GM23338 (cell line): Measurements from ENCODE around the gene PLD6. TPM values are rescaled to one million over a fixed set of nuclear protein-coding genes. Genes with fewer than 3 reads are reported as not detected.

Source experiments
- ATAC-seq: fragments of 200-7000 bp; cut with Tn5 transposase; 3 replicates; pipeline ENCODE4 v1.9.1; 2020
- DNase-seq: peaks from one replicate; pipeline ENCODE4 v3.0.0-alpha.2; 2015; ENCODE audit warnings: low spot score
- H2AFZ ChIP-seq: fragments of 200-600 bp; sonication (generic); 2 replicates; pipeline ENCODE4 v1.8.0; 2016; ENCODE audit warnings: antibody characterized with exemption, mild to moderate bottlenecking, moderate library complexity
- H3F3A ChIP-seq: fragments of 200-600 bp; sonication (generic); replicated peaks from 2 replicates; pipeline ENCODE4 v1.8.0; 2017; ENCODE audit warnings: antibody characterized with exemption, mixed run types, low read depth
- H3K27ac ChIP-seq: fragments of 200-600 bp; sonication (generic); 2 replicates; pipeline ENCODE4 v1.6.1; 2016; ENCODE audit warnings: low read depth
- H3K27me3 ChIP-seq: fragments of 200-600 bp; sonication (generic); 2 replicates; pipeline ENCODE4 v1.8.0; 2016; ENCODE audit warnings: mild to moderate bottlenecking, mixed run types, moderate library complexity; ENCODE audit not compliant: insufficient read depth
- H3K36me3 ChIP-seq: fragments of 200-600 bp; sonication (generic); 2 replicates; pipeline ENCODE4 v1.8.0; 2016; ENCODE audit warnings: mild to moderate bottlenecking; ENCODE audit not compliant: insufficient read depth
- H3K4me1 ChIP-seq: fragments of 200-600 bp; sonication (generic); 2 replicates; pipeline ENCODE4 v1.8.0; 2016; ENCODE audit warnings: mild to moderate bottlenecking, moderate library complexity; ENCODE audit not compliant: insufficient read depth
- H3K4me2 ChIP-seq: fragments of 200-600 bp; sonication (generic); 2 replicates; pipeline ENCODE4 v1.7.1; 2017; ENCODE audit warnings: mixed run types
- H3K4me3 ChIP-seq: fragments of 200-600 bp; sonication (generic); 2 replicates; pipeline ENCODE4 v1.6.1; 2016; ENCODE audit warnings: mixed run types
- H3K79me2 ChIP-seq: fragments of 200-600 bp; sonication (generic); replicated peaks from 2 replicates; pipeline ENCODE4 v1.8.0; 2017; ENCODE audit warnings: mild to moderate bottlenecking; ENCODE audit not compliant: insufficient read depth
- H3K9me2 ChIP-seq: fragments of 200-600 bp; sonication (generic); 2 replicates; pipeline ENCODE4 v1.8.0; 2017; ENCODE audit not compliant: insufficient read depth
- H4K20me1 ChIP-seq: fragments of 200-600 bp; sonication (generic); replicated peaks from 2 replicates; pipeline ENCODE4 v1.8.0; 2017; ENCODE audit warnings: mild to moderate bottlenecking; ENCODE audit not compliant: insufficient read depth
- H3K27ac Mint-ChIP-seq: 2 replicates; pipeline ENCODE4 v1.8.0; 2020; ENCODE audit warnings: inconsistent platforms, mild to moderate bottlenecking, moderate library complexity, mixed read lengths
- H3K27me3 Mint-ChIP-seq: 3 replicates; pipeline ENCODE4 v1.8.0; 2022; ENCODE audit warnings: low read depth, mild to moderate bottlenecking, moderate library complexity, mixed read lengths, inconsistent platforms; ENCODE audit not compliant: insufficient read depth, poor library complexity
- H3K36me3 Mint-ChIP-seq: 3 replicates; pipeline ENCODE4 v1.8.0; 2021; ENCODE audit warnings: low read depth, mild to moderate bottlenecking, inconsistent platforms, moderate library complexity, mixed read lengths
- H3K4me1 Mint-ChIP-seq: 3 replicates; pipeline ENCODE4 v1.8.0; 2020; ENCODE audit warnings: mild to moderate bottlenecking, inconsistent platforms, mixed read lengths
- H3K4me3 Mint-ChIP-seq: 3 replicates; pipeline ENCODE4 v1.8.0; 2021; ENCODE audit warnings: moderate library complexity, mild to moderate bottlenecking, inconsistent platforms, mixed read lengths
- H3K9me3 Mint-ChIP-seq: 3 replicates; pipeline ENCODE4 v1.8.0; 2020; ENCODE audit warnings: moderate library complexity, mild to moderate bottlenecking, inconsistent platforms, mixed read lengths
- CREB1 ChIP-seq: fragments of 250-450 bp; sonication (Bioruptor Pico); IDR thresholded peaks from 2 replicates; pipeline ENCODE4 v1.5.0; 2020; ENCODE audit warnings: low read depth, mild to moderate bottlenecking, moderate library complexity
- CTCF ChIP-seq, 2 experiments: fragments of 200-600 bp in 1 of 2; sonication (generic) in 1 of 2; conservative IDR thresholded peaks; 2 replicates each; pipeline versions ENCODE4 v1.5.1 to v1.6.1; 2016 to 2017; ENCODE audit warnings: antibody characterized with exemption in 2 of 2, low read depth in 2 of 2, mild to moderate bottlenecking in 2 of 2, moderate library complexity in 1 of 2
- ETS1 ChIP-seq: IDR thresholded peaks from 2 replicates; pipeline ENCODE4 v1.6.1; 2016; ENCODE audit warnings: antibody characterized with exemption
- EZH2 ChIP-seq: fragments of 200-600 bp; sonication (generic); IDR thresholded peaks from one replicate; pipeline ENCODE4 v1.8.0; 2017; ENCODE audit warnings: antibody characterized with exemption, mild to moderate bottlenecking, low read depth; ENCODE audit not compliant: unreplicated experiment
- EZH2phosphoT487 ChIP-seq: fragments of 200-600 bp; sonication (generic); IDR thresholded peaks from one replicate; pipeline ENCODE4 v1.8.1; 2018; ENCODE audit warnings: antibody characterized with exemption; ENCODE audit not compliant: unreplicated experiment
- JUNB ChIP-seq: IDR thresholded peaks from one replicate; pipeline ENCODE4 v1.6.1; 2016; ENCODE audit warnings: antibody characterized with exemption; ENCODE audit not compliant: unreplicated experiment
- NANOG ChIP-seq: IDR thresholded peaks from 2 replicates; pipeline ENCODE4 v1.6.1; 2016; ENCODE audit warnings: antibody characterized with exemption, borderline replicate concordance
- POLR2AphosphoS5 ChIP-seq: IDR thresholded peaks from 2 replicates; pipeline ENCODE4 v1.6.1; 2016; ENCODE audit warnings: antibody characterized with exemption, low read depth
- STAT1 ChIP-seq: IDR thresholded peaks from one replicate; pipeline ENCODE4 v1.6.1; 2016; ENCODE audit warnings: antibody characterized with exemption; ENCODE audit not compliant: unreplicated experiment
- ZNF114 ChIP-seq: fragments of 250-450 bp; sonication (Bioruptor Pico); IDR thresholded peaks from 2 replicates; pipeline ENCODE4 v1.5.0; 2020; ENCODE audit warnings: mild to moderate bottlenecking, moderate library complexity
- ZNF331 ChIP-seq: fragments of 250-450 bp; sonication (Bioruptor Pico); IDR thresholded peaks from 2 replicates; pipeline ENCODE4 v1.5.0; 2020; ENCODE audit warnings: low read depth, mild to moderate bottlenecking, moderate library complexity
- ZNF462 ChIP-seq: fragments of 250-450 bp; sonication (Bioruptor Pico); IDR thresholded peaks from 2 replicates; pipeline ENCODE4 v1.5.0; 2020; ENCODE audit warnings: mild to moderate bottlenecking, moderate library complexity
- polyA plus RNA-seq: library from polyadenylated mRNA; unstranded; fragments of >200 nt; fragmentation: Nextera tagmentation; extraction: Ambion mirVana; gene quantifications from 2 replicates; pipeline ENCODE4 v1.2.1, GENCODE V29; 2016
- total RNA-seq: library from RNA; depleted of rRNA; stranded (reverse); fragments of >200 nt; shearing (Covaris generic); gene quantifications from 2 replicates; pipeline ENCODE4 v1.2.3, GENCODE V29; 2014

Gene PLD6
- total and polyA plus RNA-seq, 2 experiments from 2014 or later, result not detected

- no peak overlapping the region for H3K4me2 ChIP-seq
- TF ChIP-seq CTCF (conservative IDR thresholded peaks at IDR 0.05; ENCODE audit: low read depth in 2 of 2) (no peak), ZNF331 (CRISPR knock-in tag) (no peak)
- Mint-ChIP-seq H3K9me3 (no peaks in the 10 kb centered on the region), H3K27me3 (peaks cover 4% of the 10 kb centered on the region), H3K27ac (no peak overlapping the region), H3K4me1 (no peaks in the 10 kb centered on the region), H3K36me3 (no peaks in the 10 kb centered on the region), H3K4me3 (no peak overlapping the region)
- no peaks in the 10 kb centered on the region for H3K27me3 ChIP-seq
- H3F3A ChIP-seq, result no peaks in the 10 kb centered on the region
- H3K79me2 ChIP-seq, result no peaks in the 10 kb centered on the region
- no peaks in the 10 kb centered on the region for H3K4me1 ChIP-seq
- no peak overlapping the region for H3K4me3 ChIP-seq
- no peak overlapping the region for H3K27ac ChIP-seq
- no peaks in the 10 kb centered on the region for H4K20me1 ChIP-seq
- no peak overlapping the region for H2AFZ ChIP-seq
- ATAC-seq, result no peak
- H3K36me3 ChIP-seq, result no peaks in the 10 kb centered on the region
- DNase-seq, result no peak
- H3K9me2 ChIP-seq, result no peaks in the 10 kb centered on the region
Measured at GRCh38 chr17:17198281-17198680, 7.9 kb downstream of the PLD6 start.

GRCh38 chr17:17196776-17197175 is 9.4 kb downstream of the PLD6 start:
- Histone ChIP-seq H3K27me3 (no peaks in the 10 kb centered on the region), H3K27ac (no peak overlapping the region), H3K36me3 (no peaks in the 10 kb centered on the region), H3K9me2 (no peaks in the 10 kb centered on the region), H3K79me2 (no peaks in the 10 kb centered on the region), H3K4me2 (no peak overlapping the region), H4K20me1 (no peaks in the 10 kb centered on the region), H2AFZ (no peak overlapping the region), H3K4me1 (no peaks in the 10 kb centered on the region), H3K4me3 (no peak overlapping the region), H3F3A (no peaks in the 10 kb centered on the region)
- Mint-ChIP-seq H3K9me3 (no peaks in the 10 kb centered on the region), H3K4me3 (no peak overlapping the region), H3K4me1 (no peaks in the 10 kb centered on the region), H3K36me3 (no peaks in the 10 kb centered on the region), H3K27ac (no peak overlapping the region), H3K27me3 (peaks cover 4% of the 10 kb centered on the region)
- ATAC-seq (no peak), DNase-seq (no peak)
- TF ChIP-seq CREB1 (CRISPR knock-in tag) (no peak), ZNF114 (CRISPR knock-in tag) (no peak), EZH2phosphoT487 (no peak), ETS1 (no peak), CTCF (conservative IDR thresholded peaks at IDR 0.05; ENCODE audit: low read depth in 2 of 2) (no peak), STAT1 (no peak), NANOG (no peak), POLR2AphosphoS5 (no peak), ZNF462 (CRISPR knock-in tag) (no peak), ZNF331 (CRISPR knock-in tag) (no peak), EZH2 (no peak), JUNB (no peak)
